ENCODE data around the gene TENM4. TPM values are rescaled to one million over a fixed set of nuclear protein-coding genes. Genes with fewer than 3 reads are reported as not detected.

TENM4 gene
- total and polyA plus RNA-seq, 10 of the 15 experiments (the other 5 are each of a cell fraction or from before 2014, with no cell fraction given) = 0.03 to 0.12 (median 0.06) TPM; not detected in 7

- ChIA-PET POLR2A (no interaction called here), RAD21 (ENCODE audit: unreplicated experiment) (no interaction called here), SMC1A (ENCODE audit: uncharacterized antibody, unreplicated experiment) (no interaction called here), CTCF (no interaction called here)
- Histone ChIP-seq H2AFZ (ENCODE audit: control insufficient read depth, low read depth, low read length) (no peak overlapping the region), H3K4me2 (ENCODE audit: control insufficient read depth, insufficient read depth) (no peak overlapping the region), H3K27ac (ENCODE audit: control insufficient read depth, insufficient read depth) (no peak overlapping the region), H3K79me2 (ENCODE audit: control insufficient read depth, insufficient read depth, low read length) (no peaks in the 10 kb centered on the region), H3K4me1 (ENCODE audit: control insufficient read depth, insufficient read depth, low read length) (no peaks in the 10 kb centered on the region), H3K27me3 (replicated peaks in 1 of 2; ENCODE audit: control insufficient read depth in 2 of 2, insufficient read depth in 2 of 2, low read length in 1 of 2) (peaks cover 0 to 3% of the 10 kb centered on the region in 2 experiments; a peak in 3 of 4 replicates), H3K9me3 (replicated peaks; ENCODE audit: control insufficient read depth, insufficient read depth, low read length) (no peaks in the 10 kb centered on the region), H3K36me3 (ENCODE audit: control insufficient read depth in 2 of 2, insufficient read depth in 2 of 2, low read length in 1 of 2) (no peaks in the 10 kb centered on the region), H3K4me3 (no peak overlapping the region), H3K9ac (ENCODE audit: control insufficient read depth, insufficient read depth, low read length) (no peak overlapping the region), H4K20me1 (ENCODE audit: control insufficient read depth, insufficient read depth) (no peaks in the 10 kb centered on the region)
- FAIRE-seq (no peak), ATAC-seq (no peak), DNase-seq (ENCODE audit: low read depth, low spot score) (no peak)
- intact Hi-C loops (cut with micrococcal nuclease; ENCODE audit: unreplicated experiment) = no loop called here
- in situ Hi-C loops (cut with MboI) = no loop called here
- TF ChIP-seq DPF2 (IDR thresholded peaks at IDR 0.05) (no peak), FOXK2 (IDR thresholded peaks at IDR 0.05) (no peak), NR2C2 (IDR thresholded peaks at IDR 0.05; ENCODE audit: borderline replicate concordance, control insufficient read depth, insufficient read length, low read depth) (no peak), SIN3A (IDR thresholded peaks at IDR 0.05; ENCODE audit: low read depth, low read length) (no peak), ZNF274 (IDR thresholded peaks at IDR 0.05; ENCODE audit: insufficient read depth, insufficient read length) (no peak), KDM1A (IDR thresholded peaks at IDR 0.05; ENCODE audit: borderline replicate concordance) (no peak), SIX5 (IDR thresholded peaks at IDR 0.05; ENCODE audit: low read depth, low read length, severe bottlenecking) (no peak), EZH2 (IDR thresholded peaks at IDR 0.05; ENCODE audit: borderline replicate concordance, control insufficient read depth, low read depth, low read length) (no peak)
- WGBS (ENCODE audit: insufficient coverage, insufficient replicate concordance, low lambda C conversion rate, missing lambda C conversion rate) = 20% methylated on average over 3 of the region's 3 CpGs
- BruUV-seq (replicated peaks) = no TSS peak
Measured at GRCh38 chr11:78711735-78712134, 729.1 kb downstream of the TENM4 start.

GRCh38 chr11:78710417-78710816, 730.4 kb downstream of the TENM4 start:
- no peak for DNase-seq (ENCODE audit: low read depth, low spot score)
- in situ Hi-C loops (cut with MboI) = no loop called here
- intact Hi-C loops (cut with micrococcal nuclease; ENCODE audit: unreplicated experiment) = no loop called here
- Histone ChIP-seq H4K20me1 (ENCODE audit: control insufficient read depth, insufficient read depth) (no peaks in the 10 kb centered on the region), H3K9ac (ENCODE audit: control insufficient read depth, insufficient read depth, low read length) (no peak overlapping the region), H2AFZ (ENCODE audit: control insufficient read depth, low read depth, low read length) (no peak overlapping the region), H3K79me2 (ENCODE audit: control insufficient read depth, insufficient read depth, low read length) (no peaks in the 10 kb centered on the region), H3K27me3 (replicated peaks in 1 of 2; ENCODE audit: control insufficient read depth in 2 of 2, insufficient read depth in 2 of 2, low read length in 1 of 2) (peaks cover 0 to 3% of the 10 kb centered on the region in 2 experiments; a peak in 3 of 4 replicates), H3K4me3 (no peak overlapping the region), H3K36me3 (ENCODE audit: control insufficient read depth in 2 of 2, insufficient read depth in 2 of 2, low read length in 1 of 2) (no peaks in the 10 kb centered on the region), H3K4me1 (ENCODE audit: control insufficient read depth, insufficient read depth, low read length) (no peaks in the 10 kb centered on the region), H3K9me3 (replicated peaks; ENCODE audit: control insufficient read depth, insufficient read depth, low read length) (no peaks in the 10 kb centered on the region), H3K27ac (ENCODE audit: control insufficient read depth, insufficient read depth) (no peak overlapping the region), H3K4me2 (ENCODE audit: control insufficient read depth, insufficient read depth) (no peak overlapping the region)
- POLR2A ChIA-PET = no interaction called here
- no peak for ATAC-seq
- FAIRE-seq = no peak
- WGBS (ENCODE audit: insufficient coverage, insufficient replicate concordance, low lambda C conversion rate, missing lambda C conversion rate) = 16% methylated on average over 4 of the region's 4 CpGs
- SMC1A ChIA-PET (ENCODE audit: uncharacterized antibody, unreplicated experiment) = no interaction called here
- CTCF ChIA-PET = no interaction called here
- BruUV-seq (replicated peaks) = no TSS peak
- RAD21 ChIA-PET (ENCODE audit: unreplicated experiment) = no interaction called here
- TF ChIP-seq HDAC2 (IDR thresholded peaks at IDR 0.05) = no peak
- TF ChIP-seq CEBPB (IDR thresholded peaks at IDR 0.05; ENCODE audit: borderline replicate concordance in 1 of 2, low read depth in 2 of 2, low read length in 2 of 2) = no peak
- no peak for TF ChIP-seq NR2C1 (IDR thresholded peaks at IDR 0.05)
- TF ChIP-seq IRF5 (IDR thresholded peaks at IDR 0.05; ENCODE audit: borderline replicate concordance) = no peak
- no peak for TF ChIP-seq ZSCAN29 (IDR thresholded peaks at IDR 0.05)
- no peak for TF ChIP-seq ELK1 (IDR thresholded peaks at IDR 0.05; ENCODE audit: low read depth, low read length)
